K562 (cell line): Measurements from ENCODE around the gene GMIP. TPM values are rescaled to one million over a fixed set of nuclear protein-coding genes. Genes with fewer than 3 reads are reported as not detected.

Experiments
- ATAC-seq: fragments of 200-7000 bp; cut with Tn5 transposase; 3 replicates; pipeline ENCODE4 v1.9.1; 2020; ENCODE audit warnings: moderate library complexity
- BruUV-seq: library from RNA; stranded (reverse); fragments of 400-500 nt; replicated peaks from 2 replicates; lab custom pipeline; 2021; lab: Mats Ljungman, UMichigan
- CTCF ChIA-PET: fragments of 300-600 bp; formaldehyde crosslinking; extraction: SDS; loops from one replicate; lab custom pipeline; 2021; ENCODE audit warnings: low intra/inter-chr PET ratio; lab: Yijun Ruan, JAX
- POLR2A ChIA-PET: fragments of 300-600, 350-650 bp; sonication (Branson Sonifier 250); formaldehyde crosslinking; extraction: SDS; loops from one replicate; lab custom pipeline; 2021; ENCODE audit warnings: antibody characterized with exemption, inconsistent platforms; lab: Yijun Ruan, JAX
- DNase-seq, 4 experiments: peaks; one replicate each; pipeline versions ENCODE4 v3.0.0 to v3.0.0-alpha.2; 2011 to 2018; ENCODE audit warnings: low spot score in 3 of 4, mixed read lengths in 3 of 4; ENCODE audit errors: extremely low read depth in 1 of 4
- FAIRE-seq: peaks from 2 replicates; lab custom pipeline; 2011; peaks lifted over from hg19 to GRCh38; lab: Jason Lieb, UNC
- H2AFZ ChIP-seq: 2 replicates; pipeline ENCODE4 v1.6.0; 2011; ENCODE audit warnings: low read depth, low read length, control low read depth, inconsistent platforms
- H3K27ac ChIP-seq: fragments of 200-600 bp; 3 replicates; pipeline ENCODE4 v1.8.0; 2011; ENCODE audit warnings: low read depth, mild to moderate bottlenecking, control low read depth, inconsistent platforms, low read length, moderate library complexity, mixed read lengths; ENCODE audit errors: extremely low read depth
- H3K27me3 ChIP-seq, 2 experiments: fragments of 300-600 bp in 1 of 2; 2 replicates in 1 of 2; 3 replicates in 1 of 2; pipeline versions ENCODE4 v1.6.0 to v1.8.0; 2011; ENCODE audit warnings: inconsistent platforms in 2 of 2, low read length in 2 of 2, mild to moderate bottlenecking in 1 of 2, mixed read lengths in 1 of 2, moderate library complexity in 1 of 2; ENCODE audit not compliant: control insufficient read depth in 2 of 2, insufficient read depth in 2 of 2
- H3K36me3 ChIP-seq: fragments of 300-600 bp; 3 replicates; pipeline ENCODE4 v1.8.0; 2011; ENCODE audit warnings: mild to moderate bottlenecking, low read length, inconsistent platforms; ENCODE audit not compliant: control insufficient read depth, insufficient read depth
- H3K4me1 ChIP-seq, 2 experiments: fragments of 200-600 bp in 1 of 2; replicated peaks in 1 of 2; 2 replicates in 1 of 2; 3 replicates in 1 of 2; pipeline versions ENCODE4 v1.5.1 to v1.8.0; 2011; ENCODE audit warnings: inconsistent platforms in 2 of 2, low read length in 2 of 2, mild to moderate bottlenecking in 1 of 2, mixed read lengths in 1 of 2, moderate library complexity in 1 of 2; ENCODE audit not compliant: control insufficient read depth in 2 of 2, insufficient read depth in 2 of 2
- H3K4me2 ChIP-seq: 2 replicates; pipeline ENCODE4 v1.6.1; 2011; ENCODE audit warnings: low read length, control low read depth, inconsistent platforms, mixed read lengths; ENCODE audit not compliant: insufficient read depth
- H3K4me3 ChIP-seq: fragments of 200-600 bp; sonication (generic), shearing (Covaris generic); 2 replicates; pipeline ENCODE4 v1.5.1; 2016; ENCODE audit warnings: control low read depth, inconsistent platforms
- H3K79me2 ChIP-seq: fragments of 200-600 bp; 3 replicates; pipeline ENCODE4 v1.8.0; 2011; ENCODE audit warnings: low read length, inconsistent platforms; ENCODE audit not compliant: control insufficient read depth, insufficient read depth
- H3K9ac ChIP-seq, 2 experiments: 2 replicates each; pipeline versions ENCODE4 v1.6.0 to v1.6.1; 2011; ENCODE audit warnings: low read depth in 2 of 2, low read length in 2 of 2, control low read depth in 1 of 2, inconsistent platforms in 1 of 2, mild to moderate bottlenecking in 1 of 2, mixed read lengths in 1 of 2; ENCODE audit not compliant: insufficient read depth in 1 of 2
- H3K9me1 ChIP-seq: one replicate; pipeline ENCODE4 v1.6.0; 2011; ENCODE audit warnings: inconsistent platforms, mild to moderate bottlenecking, low read length, moderate library complexity; ENCODE audit not compliant: control insufficient read depth, insufficient read depth
- H3K9me3 ChIP-seq: replicated peaks from 2 replicates; pipeline ENCODE4 v1.5.1; 2011; ENCODE audit warnings: low read depth, low read length, inconsistent platforms; ENCODE audit not compliant: control insufficient read depth, insufficient read depth
- H4K20me1 ChIP-seq: replicated peaks from 2 replicates; pipeline ENCODE4 v1.6.1; 2011; ENCODE audit warnings: low read length, inconsistent platforms, mixed read lengths; ENCODE audit not compliant: control insufficient read depth, insufficient read depth
- BCL6 ChIP-seq: fragments of 250-450 bp; sonication (Bioruptor Pico); IDR thresholded peaks from 2 replicates; pipeline ENCODE4 v1.4.0; 2020
- CREBBP ChIP-seq: IDR thresholded peaks from one replicate; pipeline ENCODE4 v1.6.1; 2012; ENCODE audit warnings: low read depth, mild to moderate bottlenecking, control low read depth, inconsistent platforms, low read length
- DACH1 ChIP-seq: fragments of 450-650 bp; IDR thresholded peaks from 2 replicates; pipeline ENCODE4 v1.6.1; 2018; ENCODE audit not compliant: partially characterized antibody
- DNMT1 ChIP-seq: fragments of 450-650 bp; IDR thresholded peaks from 2 replicates; pipeline ENCODE4 v1.6.1; 2016; ENCODE audit warnings: antibody characterized with exemption, mild to moderate bottlenecking
- GATAD2A ChIP-seq: fragments of 450-650 bp; IDR thresholded peaks from 2 replicates; pipeline ENCODE4 v1.6.1; 2017
- PATZ1 ChIP-seq: fragments of 250-450 bp; sonication (Bioruptor Pico); IDR thresholded peaks from 2 replicates; pipeline ENCODE4 v1.5.0; 2020; ENCODE audit warnings: mild to moderate bottlenecking, borderline replicate concordance
- PRPF4 ChIP-seq: fragments of 200-400 bp; formaldehyde crosslinking; IDR thresholded peaks from one replicate; pipeline ENCODE4 v1.6.1; 2017; ENCODE audit warnings: low read length, low read depth, mild to moderate bottlenecking; ENCODE audit not compliant: insufficient read depth, poor library complexity, severe bottlenecking
- SIX5 ChIP-seq, 2 experiments: IDR thresholded peaks; 2 replicates each; pipeline ENCODE4 v1.6.1; 2011; ENCODE audit warnings: low read length in 2 of 2, borderline replicate concordance in 1 of 2, low read depth in 1 of 2, mild to moderate bottlenecking in 1 of 2, moderate library complexity in 1 of 2; ENCODE audit not compliant: insufficient read depth in 1 of 2
- WGBS: fragments of 100-300 bp; shearing (Covaris generic); methylation state at CpG from one replicate; pipeline ENCODE4 v1.1.6; 2016; ENCODE audit warnings: low coverage, mixed read lengths; ENCODE audit not compliant: insufficient coverage; ENCODE audit errors: missing lambda C conversion rate; 5-methylcytosine and 5-hydroxymethylcytosine counted together
- in situ Hi-C: fragments of 300-500 bp; cut with MboI; formaldehyde crosslinking; loops from 4 replicates; pipeline ENCODE4 v1.15.0; 2018; ENCODE audit warnings: inconsistent platforms, mixed read lengths
- intact Hi-C: fragments of 100-400 bp; cut with micrococcal nuclease; formaldehyde crosslinking; loops from 2 replicates; pipeline ENCODE4 v1.14.2; 2022
- polyA plus RNA-seq, 8 experiments: library from polyadenylated mRNA; depleted of rRNA in 4 of 8; stranded (reverse) in 5 of 8; unstranded in 3 of 8; fragments of >200 nt; fragmentation: Nextera tagmentation in 2 of 8; fragmentation: Illumina TruSeq in 1 of 8; extraction: Ambion mirVana in 2 of 8; extraction: Trizol in 1 of 8; gene quantifications; 2 replicates each; pipeline versions ENCODE4 v1.2.1 to v1.2.3, GENCODE V29; 2011 to 2014; ENCODE audit warnings: inconsistent platforms in 1 of 8, missing spikeins in 1 of 8
- total RNA-seq, 7 experiments: library from RNA; depleted of rRNA in 6 of 7; stranded (reverse); fragments of >200 nt in 6 of 7; fragmentation: Illumina TruSeq in 2 of 7; extraction: Trizol in 2 of 7; gene quantifications; 2 replicates each; pipeline versions ENCODE4 v1.2.1 to v1.2.3, GENCODE V29; 2011 to 2021; ENCODE audit warnings: low replicate concordance in 1 of 7

The GMIP gene
- total and polyA plus RNA-seq, 9 of the 15 experiments (the other 6 are each of a cell fraction or from before 2014, with no cell fraction given): 0.14 to 15.8 (median 3.2) TPM

DNA sequence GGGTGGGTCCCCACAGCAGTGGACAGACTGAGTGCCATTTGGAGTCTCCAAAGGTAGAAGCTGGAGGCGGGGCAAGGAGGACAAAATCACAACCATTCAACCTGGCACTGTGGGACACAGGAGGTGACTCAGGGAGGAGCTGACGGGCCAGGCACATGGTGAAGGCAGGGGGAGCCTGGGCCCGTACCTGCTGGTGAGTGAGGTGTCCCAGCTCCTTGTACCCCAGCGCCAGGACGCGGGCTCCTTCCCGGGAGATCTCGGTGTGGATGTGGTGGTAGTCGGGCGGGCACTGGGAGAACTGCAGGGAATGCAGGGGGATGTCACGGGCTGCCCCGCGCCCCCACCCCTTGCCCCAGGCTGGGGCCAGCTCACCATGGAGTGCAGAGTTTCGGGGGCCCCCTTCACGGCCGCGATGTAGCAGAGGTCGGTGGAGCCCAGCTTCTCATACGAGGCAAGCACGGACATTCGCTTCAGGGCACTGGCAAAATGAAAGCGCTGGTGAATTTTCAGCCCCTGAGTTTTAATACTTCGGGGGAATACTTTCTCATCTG is 10.2 kb upstream of the GMIP start:
- DNase-seq: no peak
- H3K36me3 ChIP-seq: peaks cover 97% of the 10 kb centered on the region
- 97% methylated on average over 22 of the region's 23 CpGs for WGBS
- no peaks in the 10 kb centered on the region for H3K9me1 ChIP-seq
- H3K9ac ChIP-seq: no peak overlapping the region
- no peak for ATAC-seq
- no peak for FAIRE-seq
- no peak overlapping the region for H3K4me2 ChIP-seq
- CTCF ChIA-PET: no interaction called here
- H2AFZ ChIP-seq: no peak overlapping the region
- H3K4me3 ChIP-seq: no peak overlapping the region
- no TSS peak for BruUV-seq
- H3K9me3 ChIP-seq: no peaks in the 10 kb centered on the region
- no peak overlapping the region for H3K27ac ChIP-seq
- intact Hi-C loops: no loop called here
- no peaks in the 10 kb centered on the region for H3K27me3 ChIP-seq
- peaks cover 0 to 4% of the 10 kb centered on the region in 2 experiments; a peak in 1 of 5 replicates for H3K4me1 ChIP-seq
- no peaks in the 10 kb centered on the region for H3K79me2 ChIP-seq
- TF ChIP-seq SIX5 (IDR thresholded peaks at IDR 0.05; ENCODE audit: borderline replicate concordance in 1 of 2, insufficient read depth in 1 of 2, low read depth in 1 of 2, low read length in 2 of 2): no peak
- no peak for TF ChIP-seq CREBBP
- no peak for TF ChIP-seq GATAD2A
- TF ChIP-seq PATZ1 (CRISPR knock-in tag): no peak
- TF ChIP-seq DNMT1: no peak
- no peak for TF ChIP-seq BCL6 (CRISPR knock-in tag)
- TF ChIP-seq DACH1: no peak
- TF ChIP-seq PRPF4: no peak
- in situ Hi-C loops: no loop called here
- H4K20me1 ChIP-seq: no peaks in the 10 kb centered on the region
- POLR2A ChIA-PET: interaction anchor here (0.6 to 5.6 kb wide), 2 partner anchors 8 to 101 kb away, joined by 3 to 40 read pairs; partner anchors contain the start of gene ATP13A1
